B cell (primary cell): Measurements from ENCODE around the gene PSME1. TPM values are rescaled to one million over a fixed set of nuclear protein-coding genes. Genes with fewer than 3 reads are reported as not detected.
A peak's percentile ranks its signal among the peaks of the same experiment; 100 is the strongest.

ENCODE experiments used
- ATAC-seq: fragments of 200-7000 bp; cut with Tn5 transposase; one replicate; pipeline ENCODE4 v1.10.0; 2021; ENCODE audit warnings: low read depth, mild to moderate bottlenecking, moderate number of reproducible peaks, moderate library complexity
- CTCF ChIA-PET: fragments of 350-600 bp; sonication (Branson Sonifier 250); formaldehyde crosslinking; loops from one replicate; lab custom pipeline; 2021; ENCODE audit warnings: antibody characterized with exemption, inconsistent platforms; lab: Charles Lee
- POLR2A ChIA-PET: fragments of 350-600 bp; sonication (Branson Sonifier 250); formaldehyde crosslinking; loops from one replicate; lab custom pipeline; 2021; ENCODE audit warnings: antibody characterized with exemption; lab: Charles Lee
- DNase-seq: peaks from one replicate; pipeline ENCODE4 v3.0.0; 2013
- H2AFZ ChIP-seq: 2 replicates; pipeline ENCODE4 v1.6.1; 2012; ENCODE audit warnings: mild to moderate bottlenecking, low read depth, low read length; ENCODE audit not compliant: insufficient read depth, poor library complexity, severe bottlenecking
- H3K27ac ChIP-seq, 2 donors: 1 replicate in 1 of 2; 2 replicates in 1 of 2; pipeline ENCODE4 v1.5.1; 2012 to 2013; ENCODE audit warnings: low read length in 2 of 2, mild to moderate bottlenecking in 2 of 2, moderate library complexity in 1 of 2
- H3K27me3 ChIP-seq, 4 experiments: fragments of 200-600 bp in 1 of 4; sonication (generic) in 1 of 4; replicated peaks in 1 of 4; 1 replicate in 2 of 4; 2 replicates in 2 of 4; pipeline versions ENCODE4 v1.6.1 to v1.7.0; 2013 to 2016; ENCODE audit warnings: low read length in 3 of 4, mild to moderate bottlenecking in 2 of 4, mixed read lengths in 1 of 4, moderate library complexity in 1 of 4; ENCODE audit not compliant: insufficient read depth in 4 of 4, control insufficient read depth in 3 of 4; ENCODE audit errors: control extremely low read depth in 1 of 4
- H3K36me3 ChIP-seq, 2 experiments: replicated peaks in 1 of 2; 1 replicate in 1 of 2; 2 replicates in 1 of 2; pipeline versions ENCODE4 v1.6.1 to v1.7.1; 2013; ENCODE audit warnings: low read length in 1 of 2; ENCODE audit not compliant: insufficient read depth in 2 of 2, control insufficient read depth in 1 of 2; ENCODE audit errors: control extremely low read depth in 1 of 2, extremely low read depth in 1 of 2
- H3K4me1 ChIP-seq, 2 donors: fragments of 200-600 bp in 1 of 2; sonication (generic) in 1 of 2; 1 replicate in 1 of 2; 2 replicates in 1 of 2; pipeline versions ENCODE4 v1.5.1 to v1.6.1; 2013 to 2017; ENCODE audit warnings: low read length in 2 of 2; ENCODE audit not compliant: control insufficient read depth in 2 of 2, insufficient read depth in 2 of 2
- H3K4me2 ChIP-seq: replicated peaks from 2 replicates; pipeline ENCODE3; 2012; ENCODE audit warnings: mild to moderate bottlenecking, low read depth, low read length; ENCODE audit not compliant: poor library complexity, severe bottlenecking
- H3K4me3 ChIP-seq, 5 experiments: fragments of 200-600 bp in 1 of 5; sonication (generic) in 1 of 5; 1 replicate in 3 of 5; 2 replicates in 2 of 5; pipeline versions ENCODE4 v1.5.1 to v1.7.0; 2011 to 2016; ENCODE audit warnings: low read length in 4 of 5, mild to moderate bottlenecking in 4 of 5, low read depth in 2 of 5, control low read depth in 1 of 5, moderate library complexity in 1 of 5; ENCODE audit not compliant: insufficient read depth in 1 of 5; ENCODE audit errors: control extremely low read depth in 1 of 5, extremely low read depth in 1 of 5
- H3K79me2 ChIP-seq: fragments of 200-600 bp; sonication (generic); one replicate; pipeline ENCODE4 v1.6.0; 2016; ENCODE audit warnings: low read length; ENCODE audit not compliant: control insufficient read depth, insufficient read depth
- H3K9ac ChIP-seq: fragments of 200-600 bp; sonication (generic); 2 replicates; pipeline ENCODE4 v1.6.1; 2017; ENCODE audit warnings: mild to moderate bottlenecking, low read length, moderate library complexity
- H3K9me3 ChIP-seq, 3 donors: one replicate each; pipeline versions ENCODE4 v1.6.1 to v1.7.1; 2013; ENCODE audit warnings: low read length in 2 of 3; ENCODE audit not compliant: control insufficient read depth in 2 of 3, insufficient read depth in 1 of 3; ENCODE audit errors: control extremely low read depth in 1 of 3
- H4K20me1 ChIP-seq: 2 replicates; pipeline ENCODE4 v1.6.0; 2012; ENCODE audit warnings: mild to moderate bottlenecking, low read length; ENCODE audit not compliant: insufficient read depth, control insufficient read depth, poor library complexity, severe bottlenecking
- H3K27ac Mint-ChIP-seq: one replicate; pipeline ENCODE4 v1.8.0; 2021; ENCODE audit warnings: mixed read lengths
- H3K27me3 Mint-ChIP-seq: one replicate; pipeline ENCODE4 v1.8.0; 2021; ENCODE audit warnings: mixed read lengths
- H3K4me1 Mint-ChIP-seq: one replicate; pipeline ENCODE4 v1.8.0; 2021; ENCODE audit warnings: mixed read lengths
- H3K4me3 Mint-ChIP-seq: one replicate; pipeline ENCODE4 v1.8.0; 2021; ENCODE audit warnings: mixed read lengths
- H3K9me3 Mint-ChIP-seq: one replicate; pipeline ENCODE4 v1.8.0; 2022; ENCODE audit warnings: mixed read lengths; ENCODE audit not compliant: insufficient read depth
- CTCF ChIP-seq: fragments of 200-600 bp; IDR thresholded peaks from one replicate; pipeline ENCODE4 v1.8.0; 2022; ENCODE audit warnings: antibody characterized with exemption, mild to moderate bottlenecking
- EZH2 ChIP-seq: IDR thresholded peaks from 2 replicates; pipeline ENCODE4 v1.6.1; 2012; ENCODE audit warnings: borderline replicate concordance, low read depth, mild to moderate bottlenecking, moderate library complexity, low read length; ENCODE audit not compliant: insufficient read depth, poor library complexity, severe bottlenecking
- WGBS: methylation state at CpG from one replicate; pipeline ENCODE4 v1.1.5; 2013; ENCODE audit warnings: missing lambda C conversion rate; ENCODE audit not compliant: insufficient coverage; 5-methylcytosine and 5-hydroxymethylcytosine counted together
- intact Hi-C: fragments of 100-400 bp; cut with micrococcal nuclease; formaldehyde crosslinking; loops from one replicate; pipeline ENCODE4 v1.10.0; 2022
- polyA plus RNA-seq: library from polyadenylated mRNA; depleted of rRNA; stranded (reverse); fragments of >200 nt; gene quantifications from 2 replicates; pipeline ENCODE4 v1.2.3, GENCODE V29; 2012
- total RNA-seq, 2 donors: library from RNA; stranded (reverse); fragments of 120-200 nt in 1 of 2; gene quantifications; 1 replicate in 1 of 2; 2 replicates in 1 of 2; pipeline versions ENCODE4 v1.2.3 to v1.2.4, GENCODE V29; 2013 to 2022

The PSME1 gene
- total and polyA plus RNA-seq, 2 donors (not counting 1 experiment from before 2014, with no cell fraction given), result 237 to 257 TPM

GRCh38 chr14:24160850-24161804, 25.1 kb downstream of the PSME1 start, which contains the start of gene IRF9:
Gene IRF9 (plus strand): TSS chr14:24161265. CDS start chr14:24162145, 880 bp downstream.
- H3K27ac ChIP-seq, result peak within 1 kb of the TSS; percentile 85 to 88
- peaks cover 29 to 39% of the 10 kb centered on the region in 2 donors for H3K4me1 ChIP-seq
- peaks cover 44% of the 10 kb centered on the region for H4K20me1 ChIP-seq
- H3K79me2 ChIP-seq, result peaks cover 41% of the 10 kb centered on the region
- H3K4me3 ChIP-seq, result peak within 1 kb of the TSS; percentile 69 to 100 (median 91)
- intact Hi-C loops, result loop anchor here (1.0 to 5.0 kb wide), 14 partner anchors 10 to 138 kb away; partner anchors contain the start of genes DCAF11, DHRS1, EMC9 and GMPR2
- ATAC-seq, result peak; percentile 94
- H3K9me3 ChIP-seq, result no peaks in the 10 kb centered on the region
- Mint-ChIP-seq H3K4me1 (peaks cover 42% of the 10 kb centered on the region), H3K27me3 (no peaks in the 10 kb centered on the region), H3K27ac (peak within 1 kb of the TSS; percentile 99), H3K4me3 (peak within 1 kb of the TSS; percentile 100), H3K9me3 (no peaks in the 10 kb centered on the region)
- H3K9ac ChIP-seq, result peak within 1 kb of the TSS; percentile 76
- TF ChIP-seq CTCF, result peak; percentile 81
- TF ChIP-seq EZH2, result no peak
- H3K36me3 ChIP-seq, result peaks cover 3 to 68% of the 10 kb centered on the region in 2 experiments
- peak within 1 kb of the TSS; percentile 77 for H3K4me2 ChIP-seq
- DNase-seq, result peak; percentile 97
- POLR2A ChIA-PET, result interaction anchor here (0.5 to 3.8 kb wide), 22 partner anchors 8 to 1233 kb away, joined by 3 to 35 read pairs (median 6); partner anchors contain the start of genes CHMP4A, DCAF11, DHRS1 and EMC9
- H2AFZ ChIP-seq, result peak within 1 kb of the TSS; percentile 60
- 0% methylated on average over 9 of the region's 12 CpGs for WGBS
- H3K27me3 ChIP-seq, result no peaks in the 10 kb centered on the region
- CTCF ChIA-PET, result interaction anchor here (0.6 to 3.8 kb wide), 36 partner anchors 9 to 529 kb away, joined by 3 to 63 read pairs (median 8); partner anchors contain the start of genes CHMP4A, CIDEB, DCAF11 and EMC9
